MCF 10A (cell line): Measurements from ENCODE around the gene SNCB. TPM values are rescaled to one million over a fixed set of nuclear protein-coding genes. Genes with fewer than 3 reads are reported as not detected.
"Not testable (repeated sequence)": the region's sequence is repeated elsewhere in the genome, so short reads cannot be mapped to it uniquely, and the experiment has no call there.

Source experiments
- BruUV-seq: library from RNA; stranded (reverse); fragments of 400-500 nt; replicated peaks from 2 replicates; lab custom pipeline; 2021; lab: Mats Ljungman, UMichigan
- CTCF ChIA-PET: fragments of 300-600 bp; sonication (Branson Sonifier 250); formaldehyde crosslinking; extraction: SDS; loops from one replicate; lab custom pipeline; 2021; ENCODE audit warnings: antibody characterized with exemption, inconsistent platforms; lab: Yijun Ruan, JAX
- POLR2A ChIA-PET: fragments of 300-600, 350-650 bp; sonication (Branson Sonifier 250); formaldehyde crosslinking; extraction: SDS; loops from one replicate; lab custom pipeline; 2020; ENCODE audit warnings: antibody characterized with exemption, inconsistent platforms; lab: Yijun Ruan, JAX
- DNase-seq: peaks from one replicate; pipeline ENCODE4 v3.0.0-alpha.2; 2018; ENCODE audit not compliant: unreplicated experiment
- H3K27ac Mint-ChIP-seq: one replicate; pipeline ENCODE4 v1.8.0; 2022; ENCODE audit warnings: mild to moderate bottlenecking, low read depth, mixed read lengths; ENCODE audit not compliant: unreplicated experiment
- H3K27me3 Mint-ChIP-seq: one replicate; pipeline ENCODE4 v1.8.0; 2022; ENCODE audit warnings: mixed read lengths; ENCODE audit not compliant: insufficient read depth, unreplicated experiment
- H3K36me3 Mint-ChIP-seq: one replicate; pipeline ENCODE4 v1.8.0; 2022; ENCODE audit warnings: mild to moderate bottlenecking, moderate library complexity, mixed read lengths; ENCODE audit not compliant: insufficient read depth, unreplicated experiment
- H3K4me1 Mint-ChIP-seq: one replicate; pipeline ENCODE4 v1.8.0; 2022; ENCODE audit warnings: mixed read lengths; ENCODE audit not compliant: insufficient read depth, unreplicated experiment
- H3K4me3 Mint-ChIP-seq: one replicate; pipeline ENCODE4 v1.8.0; 2022; ENCODE audit warnings: mild to moderate bottlenecking, moderate library complexity, mixed read lengths; ENCODE audit not compliant: unreplicated experiment
- H3K9me3 Mint-ChIP-seq: one replicate; pipeline ENCODE4 v1.8.0; 2022; ENCODE audit warnings: mixed read lengths; ENCODE audit not compliant: unreplicated experiment
- intact Hi-C: fragments of 100-400 bp; cut with micrococcal nuclease; formaldehyde crosslinking; loops from 2 replicates; pipeline ENCODE4 v1.14.1; 2022
- total RNA-seq: library from RNA; stranded (reverse); gene quantifications from 2 replicates; pipeline ENCODE4 v1.2.3, GENCODE V29; 2022
- TF ChIP-seq, protein P1 (sequence below): fragments of 200-600 bp; IDR thresholded peaks from one replicate; pipeline ENCODE4 v1.8.0; 2022; ENCODE audit warnings: antibody characterized with exemption, mild to moderate bottlenecking; ENCODE audit not compliant: unreplicated experiment

Gene SNCB
- total RNA-seq, 1 experiment from 2014 or later: not detected

DNA sequence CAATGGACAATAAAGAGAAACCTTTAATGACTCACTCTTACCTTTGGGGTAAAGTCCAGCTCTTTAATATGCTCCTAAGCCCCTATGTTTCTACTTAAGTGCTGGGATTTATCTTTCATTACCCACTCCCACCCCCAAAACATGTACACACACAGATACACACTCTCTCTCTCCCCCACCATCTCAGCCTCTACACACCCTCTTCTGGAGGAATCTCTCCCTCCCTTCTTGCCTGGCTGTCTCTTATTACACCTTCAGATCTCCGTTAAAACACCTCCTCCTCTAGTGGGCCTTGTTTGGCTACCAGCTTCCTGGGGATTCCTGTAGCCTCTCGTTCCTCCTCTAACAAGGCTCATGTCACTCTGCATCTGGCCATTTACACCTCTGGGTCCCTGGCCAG lies 27.2 kb downstream of the SNCB start:
- BruUV-seq: no TSS peak
- ChIA-PET CTCF (interaction anchor here (0.6 to 0.7 kb wide), 2 partner anchors 30 to 41 kb away, joined by 3 to 4 read pairs; no protein-coding TSS in a partner anchor), POLR2A (no interaction called here)
- H3K36me3 Mint-ChIP-seq: no peaks in the 10 kb centered on the region
- H3K9me3 Mint-ChIP-seq: no peaks in the 10 kb centered on the region
- H3K27me3 Mint-ChIP-seq: no peaks in the 10 kb centered on the region
- no peak for DNase-seq
- intact Hi-C loops: no loop called here
- H3K4me1 Mint-ChIP-seq: peaks cover 7% of the 10 kb centered on the region
- no peak overlapping the region for H3K27ac Mint-ChIP-seq
- no peak overlapping the region for H3K4me3 Mint-ChIP-seq
- TF ChIP-seq, protein P1, sequence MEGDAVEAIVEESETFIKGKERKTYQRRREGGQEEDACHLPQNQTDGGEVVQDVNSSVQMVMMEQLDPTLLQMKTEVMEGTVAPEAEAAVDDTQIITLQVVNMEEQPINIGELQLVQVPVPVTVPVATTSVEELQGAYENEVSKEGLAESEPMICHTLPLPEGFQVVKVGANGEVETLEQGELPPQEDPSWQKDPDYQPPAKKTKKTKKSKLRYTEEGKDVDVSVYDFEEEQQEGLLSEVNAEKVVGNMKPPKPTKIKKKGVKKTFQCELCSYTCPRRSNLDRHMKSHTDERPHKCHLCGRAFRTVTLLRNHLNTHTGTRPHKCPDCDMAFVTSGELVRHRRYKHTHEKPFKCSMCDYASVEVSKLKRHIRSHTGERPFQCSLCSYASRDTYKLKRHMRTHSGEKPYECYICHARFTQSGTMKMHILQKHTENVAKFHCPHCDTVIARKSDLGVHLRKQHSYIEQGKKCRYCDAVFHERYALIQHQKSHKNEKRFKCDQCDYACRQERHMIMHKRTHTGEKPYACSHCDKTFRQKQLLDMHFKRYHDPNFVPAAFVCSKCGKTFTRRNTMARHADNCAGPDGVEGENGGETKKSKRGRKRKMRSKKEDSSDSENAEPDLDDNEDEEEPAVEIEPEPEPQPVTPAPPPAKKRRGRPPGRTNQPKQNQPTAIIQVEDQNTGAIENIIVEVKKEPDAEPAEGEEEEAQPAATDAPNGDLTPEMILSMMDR: no peak

DNA sequence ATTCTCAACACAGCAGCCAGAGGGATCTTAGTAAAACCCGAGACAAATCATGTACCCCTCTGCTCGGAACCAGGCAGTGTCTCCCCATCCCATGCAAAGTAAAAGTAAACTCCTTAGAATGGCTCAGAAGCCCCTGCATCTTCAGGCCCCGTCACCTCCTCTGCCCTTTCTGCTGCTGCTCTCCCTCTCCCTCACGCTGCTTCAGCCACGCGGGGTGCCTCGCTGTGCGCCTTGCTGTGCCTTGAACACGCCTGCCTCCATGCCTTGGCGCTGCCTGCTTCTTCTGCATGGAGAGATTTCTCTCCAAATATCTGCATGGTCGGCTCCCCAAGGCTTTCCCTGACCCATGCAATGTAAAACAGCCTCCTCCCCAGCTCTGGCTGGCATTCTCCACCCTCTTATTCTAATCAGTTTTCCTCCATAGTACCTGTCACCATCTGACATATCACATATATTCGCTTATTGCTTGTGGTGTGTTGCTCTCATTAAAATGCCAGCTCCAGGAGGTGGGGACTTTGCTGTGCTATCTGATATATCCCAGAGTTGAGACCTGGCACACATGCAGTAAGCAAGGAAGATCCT lies 28.3 kb downstream of the SNCB start:
- Mint-ChIP-seq H3K9me3 (no peaks in the 10 kb centered on the region), H3K27me3 (no peaks in the 10 kb centered on the region), H3K4me3 (no peak overlapping the region), H3K27ac (no peak overlapping the region), H3K36me3 (no peaks in the 10 kb centered on the region), H3K4me1 (peaks cover 7% of the 10 kb centered on the region)
- no peak for DNase-seq
- TF ChIP-seq, protein P1: no peak
- ChIA-PET CTCF (interaction anchor here (0.5 to 1.2 kb wide), 3 partner anchors 19 to 45 kb away, joined by 4 read pairs; no protein-coding TSS in a partner anchor), POLR2A (no interaction called here)
- intact Hi-C loops: no loop called here
- no TSS peak for BruUV-seq

DNA sequence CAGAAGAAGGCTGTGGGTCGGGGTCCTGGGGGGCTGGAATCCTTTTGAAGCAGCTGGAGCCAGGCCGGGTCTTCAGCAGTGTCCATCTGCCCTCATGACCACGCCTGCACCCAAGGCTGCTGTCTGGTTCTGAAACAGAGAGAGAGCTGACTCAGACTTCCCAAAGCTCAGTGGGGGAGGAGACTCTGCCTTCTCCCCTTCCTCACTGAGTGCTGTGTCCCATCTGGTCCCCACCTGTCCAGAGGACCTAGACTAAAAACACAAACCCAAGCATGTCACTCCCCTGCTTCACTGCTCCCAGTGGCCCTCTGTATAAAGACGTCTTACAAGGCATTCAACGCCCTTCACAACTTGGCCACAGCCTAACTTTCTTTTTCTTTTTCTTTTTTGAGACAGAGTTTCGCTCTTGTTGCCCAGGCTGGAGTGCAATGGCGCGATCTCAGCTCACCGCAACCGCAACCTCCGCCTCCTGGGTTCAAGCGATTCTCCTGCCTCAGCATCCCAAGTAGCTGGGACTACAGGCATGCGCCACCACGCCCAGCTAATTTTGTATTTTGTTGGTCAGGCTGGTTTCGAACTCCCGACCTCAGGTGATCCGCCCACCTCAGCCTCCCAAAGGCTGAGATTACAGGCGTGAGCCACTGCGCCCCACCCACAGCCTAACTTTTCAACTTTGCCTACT lies 30.4 kb downstream of the SNCB start:
- ChIA-PET CTCF (interaction anchor here (0.7 to 1.8 kb wide), 2 partner anchors 26 to 835 kb away, joined by 3 to 6 read pairs; no protein-coding TSS in a partner anchor), POLR2A (interaction anchor here (0.7 kb wide), 1 partner anchor 169 kb away, joined by 4 read pairs; no protein-coding TSS in a partner anchor)
- intact Hi-C loops, DNase-seq, BruUV-seq, H3K4me3 Mint-ChIP-seq, H3K27me3 Mint-ChIP-seq, H3K9me3 Mint-ChIP-seq, H3K27ac Mint-ChIP-seq, H3K4me1 Mint-ChIP-seq, H3K36me3 Mint-ChIP-seq: not testable (repeated sequence)

DNA sequence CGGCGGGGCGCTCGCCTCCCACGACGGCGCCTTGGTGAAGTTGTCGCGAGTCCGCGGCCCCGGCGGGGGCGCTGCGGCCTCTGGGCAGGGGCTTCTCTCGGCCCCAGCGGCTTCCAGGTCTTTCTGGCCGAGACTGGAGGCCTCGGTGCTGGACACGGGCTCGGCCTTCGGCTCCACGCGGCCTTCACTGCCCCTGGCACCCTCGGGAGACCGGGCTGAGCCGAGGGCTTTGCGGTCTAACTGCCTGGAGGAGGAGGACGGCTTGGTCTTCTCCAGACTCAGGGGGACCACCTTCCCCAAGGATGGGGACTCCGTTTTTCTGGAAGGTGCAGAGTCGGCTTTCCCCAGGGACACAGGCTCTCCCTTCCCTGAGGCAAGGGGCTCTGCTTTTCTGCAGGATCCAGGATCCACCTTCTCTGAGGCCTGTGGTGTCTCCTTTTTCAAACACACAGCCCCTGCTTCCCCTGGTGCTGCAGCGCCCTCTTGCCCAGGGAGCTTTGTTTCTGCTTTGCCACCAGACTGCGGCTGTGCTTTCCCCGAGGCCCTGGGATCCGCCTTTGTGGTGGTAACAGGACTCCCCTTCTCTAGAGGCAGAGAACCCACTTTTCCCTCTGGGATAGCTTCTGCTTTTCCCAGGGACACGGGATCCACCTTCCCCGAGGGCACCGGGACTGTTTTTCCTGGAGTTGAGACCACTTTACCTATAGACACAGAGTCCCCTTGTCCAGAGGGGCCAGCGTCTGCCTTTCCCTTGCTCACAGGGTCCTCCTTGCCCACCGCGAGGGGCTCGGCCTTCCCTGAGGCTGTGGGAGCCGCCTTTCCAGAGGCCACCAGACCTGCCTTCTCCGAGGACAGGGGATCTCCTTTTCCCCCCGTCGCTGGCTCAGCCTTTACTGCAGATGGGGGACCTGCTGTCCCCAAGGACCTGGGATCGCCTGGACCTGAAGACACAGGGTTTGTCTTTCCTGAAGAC lies 32.6 kb downstream of the SNCB start:
- intact Hi-C loops: no loop called here
- CTCF ChIA-PET: interaction anchor here (1.1 kb wide), 1 partner anchor 61 kb away, joined by 5 read pairs; no protein-coding TSS in a partner anchor
- H3K36me3 Mint-ChIP-seq: no peaks in the 10 kb centered on the region
- H3K9me3 Mint-ChIP-seq: no peaks in the 10 kb centered on the region
- no peak overlapping the region for H3K4me3 Mint-ChIP-seq
- no peaks in the 10 kb centered on the region for H3K27me3 Mint-ChIP-seq
- no TSS peak for BruUV-seq
- no peak overlapping the region for H3K27ac Mint-ChIP-seq
- DNase-seq: no peak
- H3K4me1 Mint-ChIP-seq: peaks cover 7% of the 10 kb centered on the region
- POLR2A ChIA-PET: no interaction called here
- TF ChIP-seq, protein P1: no peak
